IPS-18c (cell line): ENCODE measurements around the gene MAPKAPK2.
"Not testable (repeated sequence)": the region's sequence is repeated elsewhere in the genome, so short reads cannot be mapped to it uniquely, and the experiment has no call there.

ENCODE experiments used
- H3K4me3 ChIP-seq: 2 replicates; pipeline ENCODE4 v1.7.0; 2013; ENCODE audit warnings: low read depth, mild to moderate bottlenecking, low read length, moderate library complexity; ENCODE audit not compliant: insufficient read depth
- H3K9me3 ChIP-seq: one replicate; pipeline ENCODE4 v1.6.1; 2013; ENCODE audit warnings: mild to moderate bottlenecking, low read length, moderate library complexity; ENCODE audit not compliant: control insufficient read depth, insufficient read depth

The MAPKAPK2 gene

DNA sequence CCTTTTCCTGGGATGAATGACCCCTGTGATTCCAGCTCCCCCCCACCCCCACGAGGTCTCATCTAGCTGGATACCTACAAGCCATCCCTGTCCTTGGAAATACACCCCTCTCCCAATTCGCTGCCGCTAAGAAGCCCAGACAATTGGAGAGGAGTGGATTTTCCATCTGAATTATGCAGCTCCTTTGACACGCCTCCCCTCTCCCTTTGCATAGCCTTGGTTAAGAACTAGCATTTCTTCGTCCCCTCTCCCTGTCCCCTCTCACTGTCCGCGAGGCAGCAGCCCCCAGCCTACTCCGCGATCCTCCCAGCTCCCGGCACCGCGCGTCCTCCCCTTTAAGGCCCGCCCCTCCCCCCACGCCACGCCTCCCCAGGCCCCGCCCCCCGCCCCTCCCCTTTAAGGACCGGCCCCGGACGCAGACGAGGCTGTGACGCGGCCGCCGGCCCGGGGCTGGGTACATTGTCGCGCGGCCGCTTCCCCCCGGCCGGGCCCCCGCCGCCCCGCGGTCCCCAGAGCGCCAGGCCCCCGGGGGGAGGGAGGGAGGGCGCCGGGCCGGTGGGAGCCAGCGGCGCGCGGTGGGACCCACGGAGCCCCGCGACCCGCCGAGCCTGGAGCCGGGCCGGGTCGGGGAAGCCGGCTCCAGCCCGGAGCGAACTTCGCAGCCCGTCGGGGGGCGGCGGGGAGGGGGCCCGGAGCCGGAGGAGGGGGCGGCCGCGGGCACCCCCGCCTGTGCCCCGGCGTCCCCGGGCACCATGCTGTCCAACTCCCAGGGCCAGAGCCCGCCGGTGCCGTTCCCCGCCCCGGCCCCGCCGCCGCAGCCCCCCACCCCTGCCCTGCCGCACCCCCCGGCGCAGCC is at the start of gene MAPKAPK2:
Gene MAPKAPK2, plus strand, starts transcription at position 428 of the 856 bp plus-strand sequence. Its CDS starts 325 bp downstream, at position 753.
- H3K4me3 ChIP-seq = peak within 1 kb of the TSS; percentile 83
- H3K9me3 ChIP-seq = no peaks in the 10 kb centered on the region

DNA sequence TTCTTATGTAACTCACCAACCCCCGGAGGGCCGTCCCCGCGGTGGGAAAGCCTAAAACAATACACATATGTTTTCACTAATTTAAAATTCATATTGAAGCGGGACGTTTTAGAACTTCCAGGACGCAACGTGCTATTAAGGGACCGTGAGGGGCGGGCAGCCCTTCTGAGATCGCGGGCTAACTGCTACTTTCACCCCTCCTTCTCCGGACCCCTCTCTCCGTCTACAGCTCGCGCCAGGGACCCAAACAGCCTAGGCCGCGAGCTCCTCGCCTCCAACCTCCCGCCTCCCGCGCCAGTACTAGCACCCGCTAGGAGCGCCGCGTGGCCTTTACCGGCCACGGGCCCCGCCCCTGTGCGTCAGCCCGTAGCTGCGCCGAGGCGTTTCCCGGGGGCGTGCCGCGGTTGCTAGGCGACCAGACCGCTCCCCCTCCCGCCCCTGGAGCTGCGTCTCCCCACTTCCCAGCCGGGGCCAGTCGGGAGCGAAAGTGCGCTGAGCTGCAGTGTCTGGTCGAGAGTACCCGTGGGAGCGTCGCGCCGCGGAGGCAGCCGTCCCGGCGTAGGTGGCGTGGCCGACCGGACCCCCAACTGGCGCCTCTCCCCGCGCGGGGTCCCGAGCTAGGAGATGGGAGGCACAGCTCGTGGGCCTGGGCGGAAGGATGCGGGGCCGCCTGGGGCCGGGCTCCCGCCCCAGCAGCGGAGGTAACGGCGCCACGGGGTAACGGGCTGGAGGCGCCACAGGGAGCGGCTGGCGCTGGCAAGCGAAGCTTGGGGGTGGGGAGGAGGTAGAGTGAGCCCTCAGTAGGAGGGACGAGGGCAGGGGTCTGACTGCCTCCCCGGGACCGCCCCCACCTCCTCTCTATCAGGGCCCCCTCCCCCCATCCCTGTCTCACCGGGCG is 49.4 kb upstream of the MAPKAPK2 start, which contains the start of gene DYRK3:
Gene DYRK3, plus strand, starts transcription at position 457 of the 898 bp plus-strand sequence. Its CDS starts 168 bp downstream, at position 625.
- H3K9me3 ChIP-seq = no peaks in the 10 kb centered on the region

DNA sequence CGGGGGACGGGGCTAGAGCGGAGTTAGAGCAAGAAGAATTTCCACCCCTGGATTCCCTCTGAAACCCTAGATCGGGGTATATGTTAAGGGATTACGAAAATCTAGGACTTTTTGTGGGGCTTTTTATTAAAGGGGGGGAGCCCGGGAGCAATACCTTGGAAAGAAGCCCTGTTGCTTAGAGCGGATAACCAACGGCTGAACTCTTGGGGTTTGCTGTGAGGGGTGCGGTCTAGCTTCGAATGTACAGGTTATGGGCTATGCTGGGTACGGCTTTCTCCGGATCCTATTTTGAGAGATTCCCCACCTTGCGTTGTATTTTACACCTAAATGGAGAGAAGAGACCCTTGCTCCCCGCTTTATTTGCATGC is 48.7 kb upstream of the MAPKAPK2 start:
- H3K9me3 ChIP-seq = no peaks in the 10 kb centered on the region
- H3K4me3 ChIP-seq = peak overlapping the region; percentile 90

More for the DNA sequence above, 49.4 kb upstream of the MAPKAPK2 start, which contains the start of gene DYRK3:
- peak within 1 kb of the TSS; percentile 90 for H3K4me3 ChIP-seq

DNA sequence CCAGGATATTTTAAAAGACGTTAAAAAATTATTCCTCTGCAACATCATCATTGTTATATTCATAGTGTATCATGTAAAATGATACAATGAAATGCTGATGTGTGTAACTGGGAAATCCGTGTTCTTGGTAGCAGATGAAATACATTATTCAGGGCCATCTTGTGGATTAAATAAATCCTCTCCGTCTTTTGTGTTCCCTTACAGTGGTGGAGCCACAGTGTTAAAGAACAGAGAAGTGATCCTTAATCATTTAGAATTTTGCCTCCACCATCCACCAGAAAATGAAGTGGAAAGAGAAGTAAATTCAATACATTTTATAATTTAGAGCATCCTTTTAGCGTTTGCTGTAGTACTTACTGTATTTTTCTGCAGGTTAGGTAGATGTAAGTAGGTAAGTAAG is 48.0 kb upstream of the MAPKAPK2 start:
- Histone ChIP-seq H3K9me3 (no peaks in the 10 kb centered on the region), H3K4me3 (no peak overlapping the region)

DNA sequence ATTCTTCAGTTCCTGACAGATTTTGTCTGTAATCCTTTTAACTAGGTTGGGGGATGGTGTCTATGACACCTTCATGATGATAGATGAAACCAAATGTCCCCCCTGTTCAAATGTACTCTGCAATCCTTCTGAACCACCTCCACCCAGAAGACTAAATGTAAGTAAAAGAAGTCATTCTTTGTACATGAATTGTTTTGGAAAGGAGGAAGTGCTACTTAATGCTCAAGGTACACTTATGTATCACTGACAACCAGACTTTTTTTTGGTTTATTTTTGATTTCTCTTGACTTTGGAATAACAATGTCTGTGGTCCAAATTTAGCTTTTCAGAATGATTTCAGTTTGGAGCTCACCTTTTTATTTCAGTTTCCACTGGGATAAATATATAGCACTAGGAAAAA is 47.1 kb upstream of the MAPKAPK2 start:
- no peak overlapping the region for H3K4me3 ChIP-seq
- H3K9me3 ChIP-seq = no peaks in the 10 kb centered on the region

DNA sequence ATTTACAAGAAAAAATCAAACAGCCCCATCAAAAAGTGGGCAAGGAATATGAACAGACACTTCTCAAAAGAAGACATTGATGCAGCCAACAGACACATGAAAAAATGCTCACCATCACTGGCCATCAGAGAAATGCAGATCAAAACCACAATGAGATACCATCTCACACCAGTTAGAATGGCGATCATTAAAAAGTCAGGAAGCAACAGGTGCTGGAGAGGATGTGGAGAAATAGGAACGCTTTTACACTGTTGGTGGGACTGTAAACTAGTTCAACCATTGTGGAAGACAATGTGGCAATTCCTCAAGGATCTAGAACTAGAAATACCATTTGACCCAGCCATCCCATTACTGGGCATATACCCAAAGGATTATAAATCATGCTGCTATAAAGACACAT is 42.6 kb upstream of the MAPKAPK2 start:
- not testable (repeated sequence) for H3K4me3 ChIP-seq, H3K9me3 ChIP-seq

DNA sequence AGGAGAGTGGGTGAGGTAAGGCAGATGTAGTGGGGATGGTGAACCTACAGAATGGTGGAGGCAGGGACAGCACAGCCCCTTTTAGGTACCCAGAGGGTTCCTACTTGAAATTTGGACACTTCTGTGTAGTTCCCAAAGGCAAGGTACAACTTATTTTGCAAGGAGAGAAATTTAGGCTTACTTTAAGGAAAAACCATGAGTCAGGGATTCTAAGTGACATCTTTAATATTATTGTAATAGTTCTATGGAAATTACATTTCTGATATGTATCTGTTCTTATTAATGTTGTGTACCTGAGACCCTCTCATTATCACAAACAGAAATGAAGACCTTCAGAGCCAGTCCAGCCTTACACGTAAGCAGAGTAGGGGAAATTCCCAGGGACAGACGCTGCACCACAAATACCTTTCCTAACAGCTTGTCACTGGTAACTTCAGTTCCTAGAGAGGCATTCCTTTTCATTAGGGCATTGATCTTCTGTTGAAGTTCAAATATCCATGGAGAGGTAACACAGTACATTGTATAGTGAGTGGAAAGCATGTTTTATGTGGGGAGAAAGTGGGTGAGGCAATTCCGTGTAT is 41.5 kb upstream of the MAPKAPK2 start:
- Histone ChIP-seq H3K4me3 (no peak overlapping the region), H3K9me3 (no peaks in the 10 kb centered on the region)

DNA sequence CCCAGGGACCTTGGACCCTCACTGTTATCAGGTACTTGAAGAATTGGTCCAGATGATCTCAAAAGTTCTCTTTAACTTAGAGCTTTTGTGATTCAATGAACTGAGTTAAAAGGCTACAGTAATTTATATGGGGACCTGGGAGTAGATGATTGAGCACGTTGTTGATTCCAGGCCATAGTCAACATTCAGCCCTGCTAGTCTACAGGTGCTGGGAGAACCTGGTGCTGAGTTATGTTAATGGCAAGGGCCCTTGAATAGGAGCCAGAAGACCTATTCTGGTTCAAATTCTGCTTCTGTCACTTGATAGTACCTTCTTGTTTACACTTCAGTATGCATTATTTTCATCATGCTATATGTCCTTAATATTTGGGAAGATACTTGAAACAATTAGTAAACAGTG is 38.2 kb upstream of the MAPKAPK2 start:
- no peaks in the 10 kb centered on the region for H3K9me3 ChIP-seq
- no peak overlapping the region for H3K4me3 ChIP-seq

DNA sequence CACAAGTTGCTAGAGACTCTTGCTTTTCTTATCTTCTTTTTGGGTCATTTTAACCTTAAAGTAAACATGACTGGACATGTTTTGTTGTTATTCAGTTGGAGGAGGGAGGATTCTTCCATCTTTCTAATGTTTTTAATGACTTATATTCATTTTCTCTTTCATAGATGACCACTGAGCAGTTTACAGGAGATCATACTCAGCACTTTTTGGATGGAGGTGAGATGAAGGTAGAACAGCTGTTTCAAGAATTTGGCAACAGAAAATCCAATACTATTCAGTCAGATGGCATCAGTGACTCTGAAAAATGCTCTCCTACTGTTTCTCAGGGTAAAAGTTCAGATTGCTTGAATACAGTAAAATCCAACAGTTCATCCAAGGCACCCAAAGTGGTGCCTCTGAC is 37.5 kb upstream of the MAPKAPK2 start:
- no peaks in the 10 kb centered on the region for H3K9me3 ChIP-seq
- H3K4me3 ChIP-seq = no peak overlapping the region

DNA sequence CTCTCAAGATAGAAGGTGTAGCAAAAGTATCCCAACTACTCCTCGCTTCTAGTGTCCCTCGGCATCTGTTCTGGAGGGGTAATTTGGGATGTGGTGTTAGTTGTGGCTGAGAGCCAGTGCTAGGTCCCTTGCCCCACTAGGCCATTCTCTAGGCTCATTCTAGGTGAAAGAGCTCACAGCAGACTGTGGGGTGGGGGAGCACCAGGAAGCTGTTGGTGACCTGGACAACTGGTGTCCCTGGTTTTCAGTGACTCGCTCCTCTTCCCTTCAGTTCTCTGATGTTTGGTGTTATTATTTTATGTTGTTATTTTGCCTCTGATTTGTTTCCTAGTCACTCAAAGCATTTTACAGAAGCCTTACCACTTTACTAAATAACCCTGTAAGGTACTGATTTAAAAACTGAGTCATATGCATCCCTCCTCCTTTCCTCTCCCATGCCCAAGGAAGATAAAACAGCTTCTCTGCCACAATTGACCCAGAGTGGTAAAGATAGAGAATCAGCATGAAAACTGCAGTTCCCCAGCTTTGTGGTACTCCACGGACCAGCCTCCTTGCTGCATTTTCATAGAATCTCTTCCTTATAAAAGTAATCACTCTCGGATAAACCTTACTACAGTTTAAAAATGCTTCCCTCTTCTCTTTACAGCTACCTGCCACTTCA is 35.3 kb upstream of the MAPKAPK2 start:
- no peaks in the 10 kb centered on the region for H3K9me3 ChIP-seq
- H3K4me3 ChIP-seq = no peak overlapping the region

DNA sequence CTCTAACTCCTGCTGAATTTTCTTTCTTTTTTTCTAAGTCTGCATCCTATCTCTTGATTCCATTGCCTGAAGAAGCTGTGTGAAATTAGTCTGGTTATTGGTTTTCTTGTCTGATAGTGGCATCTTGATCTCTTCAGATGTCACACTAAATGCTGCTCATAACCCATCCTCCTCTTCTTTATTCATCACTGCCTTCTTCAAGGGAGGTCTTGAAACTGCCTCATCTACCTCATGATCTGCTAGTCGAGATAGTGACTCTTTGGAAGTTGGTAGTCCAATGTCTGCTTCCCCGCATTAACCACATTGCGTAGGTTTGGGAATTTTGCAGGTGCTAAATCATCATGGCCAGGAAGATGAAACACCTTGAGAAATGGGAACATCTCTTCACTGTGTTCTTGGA is 33.7 kb upstream of the MAPKAPK2 start:
- Histone ChIP-seq H3K9me3 (no peaks in the 10 kb centered on the region), H3K4me3 (no peak overlapping the region)

DNA sequence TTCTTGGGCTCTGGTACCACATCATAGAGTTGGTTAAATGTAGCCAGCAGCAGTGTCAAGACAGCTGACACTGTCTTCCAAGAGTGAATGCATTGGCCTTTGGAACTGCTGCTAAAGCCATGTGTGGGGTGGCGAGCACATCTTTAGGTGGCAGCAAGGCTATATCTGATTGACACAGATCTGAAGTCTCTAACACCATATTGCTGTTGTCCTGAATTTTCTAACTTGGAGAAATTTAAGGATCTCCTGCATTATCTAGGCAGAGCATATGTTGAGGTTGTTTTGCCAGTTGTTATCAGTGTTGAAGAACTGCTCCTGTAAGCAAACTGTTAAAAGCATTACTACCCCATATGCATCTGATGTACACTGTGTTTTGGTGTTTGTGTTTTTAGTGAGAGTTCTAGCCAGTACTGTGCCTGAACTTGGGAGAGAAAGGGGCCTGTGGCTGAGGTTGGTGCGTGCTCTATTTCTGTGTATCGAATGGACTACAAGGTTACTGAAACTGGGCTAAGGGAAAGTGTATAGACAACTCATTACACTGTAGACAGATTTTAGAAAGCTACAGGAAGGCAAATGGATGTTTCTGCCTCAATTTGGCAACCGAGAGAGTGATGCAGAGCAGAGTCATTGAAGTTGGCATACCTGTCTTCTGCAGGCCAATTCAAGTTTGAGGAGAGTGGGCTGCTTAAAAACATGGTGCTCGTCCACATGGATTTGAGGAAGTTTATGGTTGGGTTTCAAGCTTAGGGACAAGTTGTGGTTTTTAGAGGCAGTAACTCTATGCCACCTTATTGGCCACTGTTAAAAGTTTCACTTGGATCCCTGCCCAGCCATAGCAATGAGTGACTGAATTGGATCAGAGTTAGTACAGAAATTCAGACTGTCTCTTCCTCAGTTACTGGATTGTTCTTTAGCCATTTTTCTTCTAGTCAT is 32.5 kb upstream of the MAPKAPK2 start:
- Histone ChIP-seq H3K4me3 (no peak overlapping the region), H3K9me3 (no peaks in the 10 kb centered on the region)

DNA sequence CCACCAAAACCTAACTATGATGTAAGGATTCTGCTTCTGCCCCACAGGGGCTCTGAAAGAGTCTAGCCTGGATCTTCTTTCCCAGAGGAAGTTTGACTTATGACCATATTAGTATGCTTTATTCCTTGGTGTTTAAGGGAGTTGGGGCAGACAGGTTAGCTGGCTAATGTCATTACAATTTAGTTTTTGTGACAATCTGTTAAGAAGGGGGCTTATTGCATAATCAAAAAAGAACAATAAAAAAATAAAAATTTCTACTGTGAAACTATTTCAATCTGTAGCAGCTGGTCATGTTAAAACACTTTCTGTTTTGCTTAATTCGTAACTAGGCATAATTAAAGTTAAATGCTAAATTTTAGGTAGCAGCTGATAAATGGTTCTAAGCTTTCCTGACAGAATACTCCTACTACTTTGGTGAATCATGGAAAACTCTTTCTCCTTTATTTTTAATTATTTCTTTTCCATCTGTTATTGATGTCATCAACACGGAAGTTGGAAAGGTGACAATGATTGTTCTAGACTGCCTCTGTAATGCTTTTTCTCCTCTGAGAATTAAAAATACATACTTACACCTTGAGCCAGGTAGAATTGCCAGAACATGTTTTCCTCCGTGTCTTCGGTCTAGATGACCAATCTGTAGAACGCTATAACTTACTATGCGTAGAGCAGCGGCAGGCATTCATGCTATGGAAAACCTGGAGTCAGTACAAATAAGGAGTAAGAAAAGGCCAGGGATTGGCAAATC is 30.8 kb upstream of the MAPKAPK2 start:
- Histone ChIP-seq H3K9me3 (no peaks in the 10 kb centered on the region), H3K4me3 (no peak overlapping the region)

DNA sequence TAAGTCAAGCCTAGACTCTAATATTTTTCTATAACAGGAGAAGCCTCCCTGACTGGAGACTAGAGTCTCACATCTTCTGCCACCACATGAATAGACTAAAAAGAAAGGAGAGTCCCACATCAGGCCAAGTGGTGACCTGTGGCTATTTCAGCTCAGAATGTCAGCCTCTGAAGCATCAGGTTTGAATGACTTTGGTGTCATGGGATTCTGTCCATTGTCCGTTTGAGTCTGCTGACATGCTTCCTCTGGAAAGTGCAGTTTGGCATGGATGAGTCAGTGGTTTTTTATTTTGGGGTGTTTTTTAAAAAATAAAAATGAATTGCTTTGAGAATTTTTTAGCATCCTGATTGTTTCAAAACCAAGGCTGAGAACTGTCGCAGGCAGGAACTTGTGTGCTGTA is 29.9 kb upstream of the MAPKAPK2 start:
- Histone ChIP-seq H3K4me3 (no peak overlapping the region), H3K9me3 (no peaks in the 10 kb centered on the region)

DNA sequence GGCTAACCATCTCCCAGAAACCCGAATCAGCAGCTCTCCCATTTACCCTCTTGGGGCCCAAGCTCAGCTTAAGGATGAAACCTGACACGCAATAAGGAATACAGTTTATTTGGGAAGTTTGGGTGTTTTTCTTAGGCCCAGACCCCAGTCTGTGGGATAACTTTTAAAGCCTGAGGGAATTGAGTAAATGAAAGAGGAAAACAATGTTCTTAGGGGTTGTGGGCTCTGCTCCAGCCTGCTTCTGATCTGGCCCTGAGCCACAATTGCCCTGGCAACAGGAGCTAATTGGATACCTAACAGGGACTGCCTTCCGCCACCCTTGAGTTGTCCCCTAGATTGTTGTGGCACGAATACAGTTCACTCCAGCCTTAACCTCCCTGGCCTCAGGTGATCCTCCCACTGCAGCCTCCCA is 29.2 kb upstream of the MAPKAPK2 start:
- Histone ChIP-seq H3K9me3 (no peaks in the 10 kb centered on the region), H3K4me3 (no peak overlapping the region)

DNA sequence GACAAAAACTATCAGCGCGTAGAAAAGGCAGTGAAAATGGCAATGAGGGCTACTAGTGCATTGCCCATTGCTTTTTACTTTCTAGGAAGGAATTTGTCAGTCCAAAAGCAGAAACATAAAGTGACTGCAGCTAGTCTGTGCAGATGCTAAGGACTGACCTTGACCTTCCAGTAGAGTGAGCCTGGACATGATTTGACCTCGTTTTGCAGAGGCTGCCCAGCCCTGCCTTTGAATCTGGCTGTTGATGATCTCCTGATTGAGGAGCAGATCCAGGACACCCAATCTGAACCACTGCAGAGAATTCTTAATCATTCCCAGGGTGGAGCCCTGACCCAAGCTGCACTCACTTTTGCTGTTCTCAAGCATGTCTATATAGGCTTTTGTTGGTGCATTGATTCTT is 27.8 kb upstream of the MAPKAPK2 start:
- no peak overlapping the region for H3K4me3 ChIP-seq

More for the DNA sequence above, 27.8 kb upstream of the MAPKAPK2 start:
- H3K9me3 ChIP-seq = no peaks in the 10 kb centered on the region
